BLaER1 (cell line): ENCODE data around the gene NKD1.
"Not testable (repeated sequence)": the region's sequence is repeated elsewhere in the genome, so short reads cannot be mapped to it uniquely, and the experiment has no call there.

Experiments
- H3K27ac ChIP-seq: shearing (Covaris generic); formaldehyde crosslinking; 2 replicates; pipeline ENCODE4 v1.8.1; 2022
- H3K27me3 ChIP-seq: shearing (Covaris generic); formaldehyde crosslinking; 2 replicates; pipeline ENCODE4 v1.8.1; 2022
- H3K36me3 ChIP-seq: shearing (Covaris generic); formaldehyde crosslinking; 2 replicates; pipeline ENCODE4 v1.8.1; 2022
- H3K4me1 ChIP-seq: shearing (Covaris generic); formaldehyde crosslinking; 2 replicates; pipeline ENCODE4 v1.8.1; 2022
- H3K4me2 ChIP-seq: shearing (Covaris generic); formaldehyde crosslinking; 2 replicates; pipeline ENCODE4 v1.8.1; 2022
- H3K4me3 ChIP-seq: shearing (Covaris generic); formaldehyde crosslinking; 2 replicates; pipeline ENCODE4 v1.8.1; 2022
- H3K9ac ChIP-seq: shearing (Covaris generic); formaldehyde crosslinking; 2 replicates; pipeline ENCODE4 v1.8.1; 2022
- H3K9me3 ChIP-seq: shearing (Covaris generic); formaldehyde crosslinking; 2 replicates; pipeline ENCODE4 v1.8.1; 2022
- H4K20me1 ChIP-seq: shearing (Covaris generic); formaldehyde crosslinking; 2 replicates; pipeline ENCODE4 v1.8.1; 2022
- Cebpa-rat ChIP-seq: shearing (Covaris generic); IDR thresholded peaks from 2 replicates; pipeline ENCODE4 v1.8.1; 2022

NKD1 gene, protein sequence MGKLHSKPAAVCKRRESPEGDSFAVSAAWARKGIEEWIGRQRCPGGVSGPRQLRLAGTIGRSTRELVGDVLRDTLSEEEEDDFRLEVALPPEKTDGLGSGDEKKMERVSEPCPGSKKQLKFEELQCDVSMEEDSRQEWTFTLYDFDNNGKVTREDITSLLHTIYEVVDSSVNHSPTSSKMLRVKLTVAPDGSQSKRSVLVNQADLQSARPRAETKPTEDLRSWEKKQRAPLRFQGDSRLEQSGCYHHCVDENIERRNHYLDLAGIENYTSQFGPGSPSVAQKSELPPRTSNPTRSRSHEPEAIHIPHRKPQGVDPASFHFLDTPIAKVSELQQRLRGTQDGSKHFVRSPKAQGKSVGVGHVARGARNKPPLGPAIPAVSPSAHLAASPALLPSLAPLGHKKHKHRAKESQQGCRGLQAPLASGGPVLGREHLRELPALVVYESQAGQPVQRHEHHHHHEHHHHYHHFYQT

DNA sequence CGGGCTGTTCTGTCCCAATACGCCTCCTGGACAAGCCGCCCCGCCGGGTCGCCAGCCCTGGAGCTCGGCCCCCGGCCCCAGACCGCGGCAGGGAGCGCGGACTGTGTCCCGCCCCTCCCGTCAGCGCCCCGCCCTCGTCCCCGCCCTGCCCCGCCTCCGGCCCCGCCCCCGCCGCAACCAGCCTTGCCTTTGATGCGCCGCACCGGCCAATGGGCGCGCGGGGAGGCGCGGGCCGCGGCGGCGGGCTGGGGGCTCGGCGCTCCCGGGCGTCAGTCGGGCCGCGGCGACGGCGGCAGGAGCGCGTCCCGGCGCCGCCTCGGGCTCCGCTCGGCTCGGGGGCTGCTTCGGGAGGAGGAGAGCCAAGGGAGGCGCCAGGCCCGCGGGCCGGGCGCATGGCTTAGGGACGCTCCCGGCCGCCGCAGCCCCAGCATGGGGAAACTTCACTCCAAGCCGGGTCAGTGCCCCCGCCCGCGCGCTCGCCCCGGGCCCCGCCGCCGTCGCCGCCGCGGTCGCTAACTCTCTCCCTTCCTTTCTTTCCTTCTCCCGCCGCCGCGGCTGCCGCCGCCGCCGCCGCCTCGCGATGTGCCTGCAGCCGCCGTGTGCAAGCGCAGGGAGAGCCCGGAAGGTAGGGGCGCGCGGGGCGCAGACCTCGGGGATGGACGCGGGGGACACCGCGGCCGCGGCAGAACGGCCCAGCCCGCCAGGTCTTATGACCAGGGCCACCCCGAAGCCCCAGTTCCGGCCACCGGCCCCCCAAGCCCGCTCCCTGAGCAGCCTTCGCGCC is at the start of gene NKD1:
NKD1 (plus strand) TSS at position 272 of the 784 bp plus-strand sequence; CDS start at position 430, 158 bp downstream.
- Histone ChIP-seq H3K9me3 (no peaks in the 10 kb centered on the region), H3K4me3 (peak within 1 kb of the TSS; percentile 77), H3K4me2 (peak within 1 kb of the TSS; percentile 95), H3K27me3 (peaks cover 39% of the 10 kb centered on the region), H3K27ac (no peak within 1 kb of the TSS), H3K9ac (peak within 1 kb of the TSS; percentile 69), H3K4me1 (no peaks in the 10 kb centered on the region; the same call in 1 of the 2 replicates), H4K20me1 (peaks cover 12% of the 10 kb centered on the region; the same call in 1 of the 2 replicates), H3K36me3 (no peaks in the 10 kb centered on the region)
- no peak for TF ChIP-seq Cebpa-rat

DNA sequence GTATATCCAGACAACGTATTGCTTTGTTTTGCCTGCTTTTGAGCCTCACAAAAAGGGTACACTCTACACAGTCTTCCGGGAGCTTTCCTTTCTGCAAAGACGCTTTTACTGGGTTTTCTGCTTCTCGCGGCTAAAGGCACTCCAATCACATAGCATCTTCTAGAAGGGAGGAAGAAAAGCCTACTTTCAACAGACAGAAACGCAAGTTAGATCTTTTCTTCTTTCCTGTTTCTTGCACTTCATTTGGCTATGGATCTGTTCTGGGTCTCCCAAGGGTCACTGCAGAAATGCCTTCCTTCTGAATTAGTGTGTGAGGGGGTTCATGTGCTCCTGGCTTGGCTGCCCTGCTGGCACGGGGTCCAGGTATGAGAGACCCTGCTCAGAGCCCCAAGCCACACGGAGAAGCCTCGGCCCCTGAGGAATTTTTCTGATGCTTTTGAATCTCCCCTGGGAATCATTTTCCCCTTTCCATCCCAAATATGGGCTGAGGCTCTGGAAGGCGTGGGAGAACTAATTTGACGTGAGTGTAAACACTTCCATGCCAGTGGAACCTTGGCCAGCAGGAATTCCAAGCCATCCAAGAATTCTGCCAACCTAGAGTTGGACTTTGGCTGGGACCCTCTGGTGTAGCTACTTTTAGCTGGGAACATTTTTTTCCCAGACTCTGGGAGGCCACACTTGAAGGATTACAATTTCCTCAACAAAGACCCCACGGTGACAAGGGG is 49.6 kb upstream of the NKD1 start:
- Histone ChIP-seq H3K4me1 (peaks cover 7% of the 10 kb centered on the region), H3K9me3 (no peaks in the 10 kb centered on the region), H3K4me2 (no peak overlapping the region), H3K9ac (no peak overlapping the region), H3K36me3 (no peaks in the 10 kb centered on the region), H3K27ac (no peak overlapping the region), H3K27me3 (no peaks in the 10 kb centered on the region), H4K20me1 (no peaks in the 10 kb centered on the region), H3K4me3 (no peak overlapping the region)
- TF ChIP-seq Cebpa-rat = no peak

DNA sequence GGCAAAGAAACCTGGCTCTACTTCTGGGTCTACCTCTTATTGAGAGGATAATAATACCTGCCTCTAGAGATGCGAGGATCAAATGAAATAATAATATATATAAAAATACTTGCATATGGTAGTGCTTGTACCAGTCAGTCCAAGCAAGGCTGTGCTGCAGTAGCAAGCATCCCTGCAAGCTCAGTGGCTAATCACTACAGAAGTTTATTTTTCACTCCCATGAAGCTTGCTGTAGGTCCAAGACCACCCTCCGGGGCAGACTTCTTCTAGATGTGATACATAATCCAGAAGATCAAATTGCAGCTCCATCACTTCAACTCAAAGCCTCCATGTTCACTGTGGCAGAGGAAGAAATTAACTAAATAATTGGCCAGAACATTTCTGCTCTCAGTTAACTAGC is 48.9 kb upstream of the NKD1 start:
- Histone ChIP-seq H4K20me1 (no peaks in the 10 kb centered on the region), H3K36me3 (no peaks in the 10 kb centered on the region), H3K4me1 (peaks cover 7% of the 10 kb centered on the region), H3K27me3 (no peaks in the 10 kb centered on the region), H3K4me2 (no peak overlapping the region), H3K9ac (no peak overlapping the region), H3K27ac (no peak overlapping the region), H3K9me3 (no peaks in the 10 kb centered on the region), H3K4me3 (no peak overlapping the region)
- TF ChIP-seq Cebpa-rat = no peak

DNA sequence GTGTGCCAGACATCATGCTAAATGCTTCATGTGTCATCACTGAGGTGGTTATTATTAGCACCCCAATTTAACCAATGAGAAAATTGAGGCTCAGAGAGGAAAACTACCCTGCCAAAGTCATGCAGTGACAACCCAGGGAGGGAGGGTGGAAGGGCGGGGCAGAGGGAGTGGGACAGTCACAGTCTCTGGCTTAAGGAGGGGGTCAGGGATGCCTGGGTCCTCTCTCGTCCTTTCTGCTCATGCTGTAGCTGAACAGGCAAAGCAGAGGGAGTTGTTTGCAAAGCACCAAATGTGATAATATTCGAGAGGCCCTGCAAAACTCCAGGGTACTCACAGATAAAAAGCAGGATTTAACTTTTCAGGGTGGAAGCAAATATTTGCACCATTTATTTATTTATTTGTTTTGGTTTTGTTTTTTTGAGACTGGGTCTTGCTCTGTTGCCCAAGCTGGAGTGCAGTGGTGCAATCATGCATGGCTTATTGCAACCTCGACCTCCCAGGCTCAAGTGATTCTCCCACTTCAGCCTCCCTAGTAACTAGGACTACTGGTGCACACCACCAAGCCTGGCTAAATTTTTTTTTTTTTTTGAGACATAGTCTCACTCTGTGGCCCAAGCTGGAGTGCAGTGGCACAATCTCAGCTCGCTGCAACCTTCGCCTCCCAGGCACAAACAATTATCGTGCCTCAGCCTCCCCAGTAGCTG is 47.9 kb upstream of the NKD1 start:
- Histone ChIP-seq H3K4me2 (no peak overlapping the region), H3K27me3 (no peaks in the 10 kb centered on the region), H3K9ac (no peak overlapping the region), H3K4me3 (no peak overlapping the region), H3K27ac (no peak overlapping the region), H3K4me1 (peaks cover 7% of the 10 kb centered on the region), H3K36me3 (no peaks in the 10 kb centered on the region), H3K9me3 (no peaks in the 10 kb centered on the region), H4K20me1 (no peaks in the 10 kb centered on the region)
- TF ChIP-seq Cebpa-rat = no peak

DNA sequence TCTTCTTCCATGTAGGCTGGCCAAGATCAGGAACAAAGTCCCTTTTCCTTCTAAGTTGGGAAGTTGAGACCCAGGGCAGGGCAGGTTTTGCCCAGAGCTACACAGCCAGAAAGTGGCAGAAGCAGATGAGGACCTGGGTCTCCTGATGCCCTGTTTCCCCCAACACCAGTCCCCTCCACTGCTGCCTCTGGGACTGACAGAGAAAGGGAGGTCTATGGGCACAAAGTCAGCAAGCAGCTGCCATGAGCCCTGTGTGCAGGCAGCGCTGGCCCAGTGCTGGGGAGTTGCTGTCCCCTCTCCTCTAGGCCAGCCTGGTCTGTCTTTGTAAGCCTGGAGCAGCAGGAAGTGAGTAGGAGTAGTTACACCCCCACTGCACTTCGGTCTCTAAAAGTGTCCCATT is 46.9 kb upstream of the NKD1 start:
- Histone ChIP-seq H3K9me3 (no peaks in the 10 kb centered on the region), H3K27ac (no peak overlapping the region), H3K4me3 (no peak overlapping the region), H3K4me2 (no peak overlapping the region), H3K27me3 (no peaks in the 10 kb centered on the region), H3K36me3 (no peaks in the 10 kb centered on the region), H4K20me1 (no peaks in the 10 kb centered on the region), H3K4me1 (peaks cover 7% of the 10 kb centered on the region), H3K9ac (no peak overlapping the region)
- no peak for TF ChIP-seq Cebpa-rat

DNA sequence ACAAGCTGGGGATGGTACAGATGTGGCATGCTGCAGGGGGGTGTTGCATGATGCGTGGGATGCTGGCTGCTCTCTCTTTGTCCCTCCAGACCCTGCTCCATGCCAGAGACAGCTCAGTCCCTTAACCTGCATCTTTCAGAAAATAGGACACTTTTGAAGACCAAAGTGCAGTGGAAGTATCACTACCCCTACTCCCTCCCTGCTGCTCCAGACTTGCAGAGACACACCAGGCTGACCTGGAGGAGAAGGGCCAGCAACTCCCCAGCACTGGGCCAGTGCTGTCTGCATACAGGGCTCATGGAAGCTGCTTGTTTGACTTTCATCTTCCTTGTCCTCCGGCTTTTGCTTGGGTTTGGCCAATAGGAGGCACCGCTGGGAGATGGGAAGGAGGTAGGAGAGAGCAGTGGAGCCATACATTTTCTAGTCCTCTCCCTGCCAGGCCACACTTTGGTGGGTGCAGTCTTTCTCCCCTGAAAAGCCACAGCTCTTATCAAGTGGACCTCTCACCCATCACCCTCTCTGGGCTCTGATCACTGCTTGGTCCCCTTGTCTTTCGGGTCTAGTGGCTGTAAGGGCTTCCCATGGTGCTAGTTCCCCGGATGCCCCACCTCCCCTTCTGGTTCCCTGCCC is 46.1 kb upstream of the NKD1 start:
- H3K4me3 ChIP-seq = no peak overlapping the region
- TF ChIP-seq Cebpa-rat = no peak
- no peak overlapping the region for H3K4me2 ChIP-seq
- H3K9ac ChIP-seq = no peak overlapping the region
- peaks cover 7% of the 10 kb centered on the region for H3K4me1 ChIP-seq
- no peaks in the 10 kb centered on the region for H3K9me3 ChIP-seq
- H4K20me1 ChIP-seq = no peaks in the 10 kb centered on the region
- H3K36me3 ChIP-seq = no peaks in the 10 kb centered on the region
- H3K27me3 ChIP-seq = no peaks in the 10 kb centered on the region
- H3K27ac ChIP-seq = no peak overlapping the region

DNA sequence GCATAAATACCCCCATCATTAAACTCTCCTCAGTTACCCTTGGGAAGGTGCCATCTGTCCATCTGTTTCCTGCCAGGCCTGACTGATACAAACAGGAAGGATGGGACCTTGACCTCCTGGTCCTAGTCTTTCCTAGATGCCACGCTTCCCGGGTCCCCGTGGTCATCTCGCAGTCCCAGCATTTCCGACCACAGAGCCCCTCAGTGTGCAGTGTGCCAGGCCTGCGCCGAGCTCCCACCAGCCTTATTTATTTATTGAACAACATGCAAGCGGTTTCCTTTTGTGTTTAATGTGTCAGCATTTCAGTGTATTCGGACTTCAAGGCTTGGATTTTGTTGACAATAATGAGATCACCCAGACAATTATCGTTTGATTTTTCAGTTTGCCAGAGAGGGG is 45.6 kb upstream of the NKD1 start:
- Histone ChIP-seq H3K27me3 (no peaks in the 10 kb centered on the region), H3K9ac (no peak overlapping the region), H3K4me3 (no peak overlapping the region), H3K4me2 (no peak overlapping the region), H4K20me1 (no peaks in the 10 kb centered on the region), H3K27ac (no peak overlapping the region), H3K4me1 (peaks cover 7% of the 10 kb centered on the region), H3K36me3 (no peaks in the 10 kb centered on the region), H3K9me3 (no peaks in the 10 kb centered on the region)
- TF ChIP-seq Cebpa-rat = no peak

DNA sequence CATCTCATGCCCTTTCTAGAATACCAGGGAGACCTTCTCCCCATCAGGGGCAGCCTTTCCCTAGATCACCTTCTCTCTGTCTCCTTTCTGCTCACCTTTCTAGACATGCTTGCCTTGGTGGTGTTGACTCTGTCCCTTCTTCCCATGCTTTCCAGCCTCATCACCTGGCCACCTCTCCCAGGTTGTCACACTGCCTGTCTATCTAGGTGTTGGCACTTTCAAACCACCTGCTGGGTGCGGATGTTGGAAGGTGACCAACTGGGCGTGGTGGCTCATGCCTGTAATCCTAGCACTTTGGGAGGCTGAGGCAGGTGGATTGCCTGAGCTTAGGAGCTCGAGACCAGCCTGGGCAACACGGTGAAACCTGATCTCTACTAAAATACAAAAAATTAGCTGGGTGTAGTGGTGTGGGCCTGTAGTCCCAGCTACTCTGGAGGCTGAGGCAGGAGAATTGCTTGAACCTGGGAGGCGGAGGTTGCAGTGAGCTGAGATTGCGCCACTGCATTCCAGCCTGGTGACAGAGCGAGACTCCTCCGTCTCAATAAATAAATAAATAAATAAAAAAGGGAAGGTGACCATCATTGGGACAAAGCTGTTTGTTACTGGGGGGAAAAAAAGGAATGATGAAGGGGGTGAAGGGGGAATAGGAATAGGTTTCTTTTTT is 44.2 kb upstream of the NKD1 start:
- not testable (repeated sequence) for H3K4me1 ChIP-seq, H3K9ac ChIP-seq, H3K27ac ChIP-seq, H3K9me3 ChIP-seq, H3K4me2 ChIP-seq, H3K4me3 ChIP-seq, H3K27me3 ChIP-seq, H3K36me3 ChIP-seq, H4K20me1 ChIP-seq
